HG03108 (cell line): ENCODE measurements around the gene KCNMB2.

Source experiments
- ATAC-seq: cut with Tn5 transposase; IDR thresholded peaks from one replicate; pipeline ENCODE4 v1.9.1; 2021; ENCODE audit warnings: moderate library complexity; ENCODE audit not compliant: unreplicated experiment

Gene KCNMB2

GRCh38 chr3:178634975-178635374 lies 98.7 kb downstream of the KCNMB2 start:
- ATAC-seq, result no peak

DNA sequence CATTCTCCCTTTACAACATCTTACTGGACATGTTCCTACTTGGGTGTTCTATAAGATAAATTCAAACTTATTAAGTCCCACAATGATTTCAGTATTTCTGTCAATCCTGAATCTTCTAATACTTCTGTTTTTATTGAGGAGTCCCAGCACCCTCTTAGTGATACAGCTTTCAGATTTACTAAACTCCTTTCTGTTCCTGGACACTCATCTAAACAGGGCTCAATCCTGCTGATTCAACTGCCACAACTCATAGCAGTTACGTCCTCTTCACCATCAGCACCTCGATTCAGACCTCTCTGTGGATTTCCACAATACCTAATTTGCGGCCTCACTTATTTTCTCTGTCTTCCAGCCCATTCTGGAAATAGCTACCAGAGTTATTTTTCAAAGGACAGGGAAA lies 101.6 kb downstream of the KCNMB2 start:
- ATAC-seq, result no peak

- ATAC-seq, result no peak
Measured at GRCh38 chr3:178645503-178645902, 109.3 kb downstream of the KCNMB2 start.

- ATAC-seq, result no peak
Measured at GRCh38 chr3:178646186-178646862, 110.1 kb downstream of the KCNMB2 start.

DNA sequence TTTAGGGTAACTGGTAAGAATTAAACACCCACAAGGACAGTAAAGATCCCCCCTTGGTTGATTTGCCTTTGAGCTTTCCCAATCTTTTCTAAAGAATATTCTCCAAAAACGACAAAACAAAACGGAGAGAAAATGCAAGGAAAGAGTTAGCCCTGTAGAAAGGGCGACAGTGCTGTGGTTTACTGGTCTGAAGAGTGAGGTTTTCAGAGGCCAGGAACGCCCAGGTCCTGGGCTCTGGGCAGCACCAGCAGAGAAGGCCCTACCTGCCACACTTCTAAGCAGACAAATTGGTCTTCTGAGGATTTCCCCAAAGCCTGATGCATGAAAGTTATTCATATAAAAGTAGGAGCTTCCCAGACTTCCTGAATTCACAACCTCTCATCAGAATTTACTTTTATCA lies 119.3 kb downstream of the KCNMB2 start:
- ATAC-seq, result no peak

GRCh38 chr3:178658694-178659325 lies 122.6 kb downstream of the KCNMB2 start:
- no peak for ATAC-seq

GRCh38 chr3:178663201-178663934 lies 127.1 kb downstream of the KCNMB2 start:
- peak; percentile 58 for ATAC-seq

DNA sequence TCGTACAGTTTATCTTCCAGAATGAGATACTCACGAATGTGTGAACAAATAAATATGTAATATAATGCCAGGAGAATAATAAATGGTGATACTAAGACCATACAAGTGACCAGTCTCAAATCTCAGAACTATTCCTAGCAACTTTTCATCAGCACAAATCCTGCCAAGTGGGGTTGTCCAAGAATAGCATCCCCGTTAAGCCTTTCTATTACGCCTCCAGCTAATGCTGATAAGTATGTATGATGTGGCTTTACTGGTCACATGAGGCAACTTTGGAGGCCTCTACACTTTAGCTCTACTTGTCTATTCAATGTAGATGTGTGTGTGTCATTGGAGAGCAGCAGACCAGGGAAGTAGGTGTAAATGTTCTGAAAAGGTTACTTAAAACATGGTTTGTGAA lies 129.5 kb downstream of the KCNMB2 start:
- ATAC-seq, result no peak

GRCh38 chr3:178669022-178669601 lies 132.9 kb downstream of the KCNMB2 start:
- ATAC-seq, result no peak

DNA sequence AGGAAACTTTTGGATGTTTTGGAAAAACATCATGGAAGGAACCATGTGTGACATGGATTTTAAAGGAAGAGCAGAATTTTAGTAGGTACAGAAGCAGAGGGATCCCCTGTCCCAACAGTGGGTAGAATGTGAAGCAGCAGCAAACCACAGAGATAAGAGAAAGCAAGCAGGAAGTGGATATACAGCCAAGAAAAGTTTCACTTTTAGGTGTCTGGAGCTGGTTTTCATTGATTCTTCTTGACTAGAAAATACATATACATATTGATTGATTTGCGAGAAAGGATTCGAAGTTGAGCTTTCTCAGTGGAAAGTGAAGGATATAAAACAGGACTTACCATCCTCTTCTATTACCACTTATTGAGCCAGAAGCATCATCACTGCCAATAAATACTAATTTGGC lies 133.5 kb downstream of the KCNMB2 start:
- ATAC-seq, result peak; percentile 48

DNA sequence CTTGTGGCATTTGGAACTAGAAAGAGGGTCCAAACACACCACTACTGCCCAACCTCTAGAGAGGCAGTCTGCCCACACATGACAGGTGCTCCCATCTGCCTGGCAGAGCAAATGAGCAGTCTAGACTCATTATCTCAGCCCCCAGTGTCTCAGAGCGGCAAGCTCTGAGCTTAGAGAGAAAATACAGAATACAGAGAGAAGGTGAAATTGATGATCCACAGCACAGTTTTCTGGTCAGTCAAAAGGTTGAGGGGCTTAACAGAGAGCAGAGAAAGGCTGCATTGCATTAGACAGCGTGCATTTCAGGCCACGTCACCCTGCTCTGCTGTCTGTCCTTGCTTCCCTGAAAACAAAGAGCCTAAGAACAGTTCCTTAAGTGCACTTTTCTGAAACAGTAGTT lies 135.1 kb downstream of the KCNMB2 start:
- ATAC-seq, result peak; percentile 30

- peak; percentile 45 for ATAC-seq
Measured at GRCh38 chr3:178671791-178672190, 135.6 kb downstream of the KCNMB2 start.

DNA sequence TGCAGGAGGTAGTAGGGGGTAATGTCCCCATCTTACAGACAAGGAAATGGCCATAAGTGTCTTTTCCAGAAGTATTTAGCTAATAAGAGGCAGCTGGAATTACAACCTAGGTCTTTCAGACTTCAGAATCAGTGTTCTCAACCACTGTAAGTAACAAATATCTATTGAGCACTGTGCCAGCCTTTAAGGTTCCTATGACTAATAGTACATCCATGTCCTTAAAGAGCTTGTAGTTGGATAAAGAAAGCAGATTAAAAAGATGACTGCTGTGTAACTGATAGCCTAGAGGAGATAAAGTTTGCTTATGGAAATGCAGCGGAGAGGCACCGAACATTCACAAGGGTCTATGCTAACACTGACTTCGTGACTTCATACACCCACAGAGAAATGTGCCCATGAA lies 136.0 kb downstream of the KCNMB2 start:
- ATAC-seq, result no peak

GRCh38 chr3:178673529-178673928 lies 137.3 kb downstream of the KCNMB2 start:
- ATAC-seq, result no peak

GRCh38 chr3:178676077-178676476 lies 139.8 kb downstream of the KCNMB2 start:
- ATAC-seq, result no peak

GRCh38 chr3:178676942-178677790 lies 140.9 kb downstream of the KCNMB2 start:
- peak; percentile 56 for ATAC-seq

GRCh38 chr3:178677961-178678360 lies 141.7 kb downstream of the KCNMB2 start:
- ATAC-seq, result no peak

- no peak for ATAC-seq
Measured at GRCh38 chr3:178680037-178680436, 143.8 kb downstream of the KCNMB2 start.

- no peak for ATAC-seq
Measured at GRCh38 chr3:178680489-178680888, 144.3 kb downstream of the KCNMB2 start.

DNA sequence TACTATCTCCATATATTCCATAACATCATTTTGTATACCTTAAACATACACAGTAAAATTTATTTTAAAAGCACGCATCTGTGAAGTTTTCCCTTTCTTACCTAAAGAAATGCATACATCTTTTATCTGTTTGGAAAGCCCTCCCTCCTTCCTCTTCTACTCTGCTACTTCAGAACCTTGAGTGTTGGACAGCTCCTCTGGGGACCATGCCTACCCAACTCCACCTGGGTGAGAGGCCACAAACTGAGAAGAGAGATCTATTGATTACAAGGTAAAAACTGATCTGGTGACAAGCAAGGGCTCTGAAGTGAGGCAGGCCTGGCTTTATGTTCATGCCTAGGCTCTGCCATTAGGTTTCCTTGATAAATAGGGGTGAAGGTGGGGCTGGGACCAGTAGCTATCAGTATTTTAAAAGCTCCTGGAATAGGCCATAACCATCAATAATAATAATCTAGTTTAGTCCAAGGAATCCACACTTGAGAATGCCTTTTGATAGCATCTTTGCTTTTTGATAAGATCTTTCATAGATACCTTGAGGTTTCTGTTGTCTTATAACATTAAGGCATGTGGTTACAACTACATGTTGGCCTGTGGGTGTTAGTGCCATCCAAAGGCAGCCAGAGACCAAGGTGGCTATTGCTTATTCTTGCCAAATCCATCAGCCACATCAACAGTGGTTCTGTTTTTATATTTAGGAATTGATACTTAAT lies 148.8 kb downstream of the KCNMB2 start:
- ATAC-seq, result no peak
